SK-N-SH treated with all-trans-retinoic acid at 6 μM for 48 hours (cell line): ENCODE results near the gene MVB12B.

Experiments
- ATAC-seq: fragments of 200-7000 bp; cut with Tn5 transposase; 3 replicates; pipeline ENCODE4 v1.9.1; 2020; ENCODE audit warnings: mild to moderate bottlenecking, moderate library complexity
- BACH2 ChIP-seq: fragments of 250-450 bp; sonication (Bioruptor Pico); IDR thresholded peaks from 2 replicates; pipeline ENCODE4 v1.9.0; 2021; ENCODE audit warnings: mild to moderate bottlenecking, borderline replicate concordance
- CSDC2 ChIP-seq: fragments of 250-450 bp; sonication (Bioruptor Pico); IDR thresholded peaks from 2 replicates; pipeline ENCODE4 v1.5.0; 2020; ENCODE audit warnings: mild to moderate bottlenecking, moderate library complexity
- GLIS3 ChIP-seq: fragments of 250-450 bp; sonication (Bioruptor Pico); IDR thresholded peaks from 2 replicates; pipeline ENCODE4 v1.5.0; 2020; ENCODE audit warnings: mild to moderate bottlenecking, moderate library complexity
- ISL1 ChIP-seq: fragments of 250-450 bp; sonication (Bioruptor Pico); IDR thresholded peaks from 2 replicates; pipeline ENCODE4 v2.1.2; 2022; ENCODE audit warnings: mild to moderate bottlenecking, moderate library complexity
- PPARA ChIP-seq: fragments of 250-450 bp; sonication (Bioruptor Pico); IDR thresholded peaks from 2 replicates; pipeline ENCODE4 v1.5.0; 2020; ENCODE audit warnings: mild to moderate bottlenecking, borderline replicate concordance
- RARB ChIP-seq: fragments of 250-450 bp; sonication (Bioruptor Pico); IDR thresholded peaks from 2 replicates; pipeline ENCODE4 v1.8.0; 2021; ENCODE audit warnings: mild to moderate bottlenecking, moderate library complexity
- SNAI2 ChIP-seq: fragments of 250-450 bp; sonication (Bioruptor Pico); IDR thresholded peaks from 2 replicates; pipeline ENCODE4 v1.5.0; 2020; ENCODE audit warnings: mild to moderate bottlenecking, moderate library complexity
- TCF4 ChIP-seq: fragments of 250-450 bp; sonication (Bioruptor Pico); IDR thresholded peaks from 2 replicates; pipeline ENCODE4 v1.8.0; 2021; ENCODE audit warnings: mild to moderate bottlenecking, moderate library complexity, borderline replicate concordance
- TOX ChIP-seq: fragments of 250-450 bp; sonication (Bioruptor Pico); IDR thresholded peaks from 2 replicates; pipeline ENCODE4 v1.8.0; 2021; ENCODE audit warnings: mild to moderate bottlenecking, moderate library complexity, borderline replicate concordance
- ZC3H10 ChIP-seq: fragments of 250-450 bp; sonication (Bioruptor Pico); IDR thresholded peaks from 2 replicates; pipeline ENCODE4 v1.5.1; 2021; ENCODE audit warnings: mild to moderate bottlenecking, moderate library complexity
- ZFP3 ChIP-seq: fragments of 250-450 bp; sonication (Bioruptor Pico); IDR thresholded peaks from 2 replicates; pipeline ENCODE4 v1.5.0; 2020; ENCODE audit warnings: mild to moderate bottlenecking, moderate library complexity
- ZFP30 ChIP-seq: fragments of 450-650 bp; formaldehyde crosslinking; IDR thresholded peaks from 2 replicates; pipeline ENCODE4 v1.5.0; 2022; ENCODE audit warnings: mild to moderate bottlenecking, moderate library complexity
- ZNF565 ChIP-seq: fragments of 450-650 bp; formaldehyde crosslinking; conservative IDR thresholded peaks from 2 replicates; pipeline ENCODE4 v1.5.0; 2020; ENCODE audit warnings: low read depth, mild to moderate bottlenecking, moderate library complexity
- ZNF70 ChIP-seq: fragments of 450-650 bp; formaldehyde crosslinking; IDR thresholded peaks from 2 replicates; pipeline ENCODE4 v1.5.0; 2020; ENCODE audit warnings: mild to moderate bottlenecking, moderate library complexity
- TF ChIP-seq, protein P1 (sequence below): fragments of 250-450 bp; sonication (Bioruptor Pico); IDR thresholded peaks from 2 replicates; pipeline ENCODE4 v1.8.0; 2021; ENCODE audit warnings: low read depth, mild to moderate bottlenecking, moderate library complexity, borderline replicate concordance
- TF ChIP-seq, protein P2 (sequence below): fragments of 250-450 bp; sonication (Bioruptor Pico); IDR thresholded peaks from 2 replicates; pipeline ENCODE4 v1.5.1; 2021; ENCODE audit warnings: mild to moderate bottlenecking, moderate library complexity
- TF ChIP-seq, protein P3 (sequence below): fragments of 250-450 bp; sonication (Bioruptor Pico); IDR thresholded peaks from 2 replicates; pipeline ENCODE4 v1.5.1; 2020; ENCODE audit warnings: low read depth, mild to moderate bottlenecking, moderate library complexity
- TF ChIP-seq, protein P4 (sequence below): fragments of 250-450 bp; sonication (Bioruptor Pico); IDR thresholded peaks from 2 replicates; pipeline ENCODE4 v1.8.0; 2020; ENCODE audit warnings: mild to moderate bottlenecking, moderate library complexity, borderline replicate concordance
- TF ChIP-seq, protein P5 (sequence below): fragments of 250-450 bp; sonication (Bioruptor Pico); IDR thresholded peaks from 2 replicates; pipeline ENCODE4 v1.5.0; 2020; ENCODE audit warnings: mild to moderate bottlenecking, moderate library complexity

MVB12B gene

DNA sequence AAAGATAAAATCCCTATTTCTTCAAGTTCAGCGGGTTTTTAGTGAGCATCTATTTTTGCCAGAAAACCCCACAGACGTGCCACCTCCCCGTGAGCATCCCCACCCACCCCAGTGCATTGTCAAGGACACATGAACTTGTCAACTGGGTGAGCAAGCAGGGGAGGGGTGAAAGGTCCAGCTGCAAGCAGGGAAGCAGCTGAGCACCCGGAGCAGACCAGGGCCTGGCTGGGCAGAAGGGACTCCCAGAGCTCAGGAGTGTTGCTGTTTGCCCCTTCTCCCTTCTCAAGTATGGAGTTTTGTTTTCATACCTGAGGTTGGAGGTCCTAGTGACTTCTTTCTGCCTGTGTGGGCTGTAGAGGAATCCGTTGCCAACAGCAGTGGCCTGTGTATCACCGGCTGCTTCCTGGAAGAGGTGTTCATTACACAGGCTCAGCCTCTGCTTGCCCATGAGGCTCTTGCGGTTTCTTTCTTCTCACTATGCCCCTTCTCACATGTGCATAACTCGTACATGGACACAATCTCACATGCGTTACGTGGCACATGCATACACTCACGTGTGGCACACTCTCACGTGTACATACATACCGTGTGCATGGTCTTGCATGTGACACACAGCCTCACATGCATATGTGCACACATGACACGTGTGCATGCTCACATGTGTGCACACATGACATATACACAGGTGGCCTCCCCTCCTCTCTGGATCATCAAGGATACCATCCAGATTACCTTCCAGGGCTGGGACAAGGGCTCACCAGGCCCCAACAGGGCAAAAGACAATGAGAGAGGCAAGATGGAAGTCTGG is 126.7 kb downstream of the MVB12B start:
- TF ChIP-seq ZC3H10 (CRISPR knock-in tag) (no peak), BACH2 (CRISPR knock-in tag) (no peak), TOX (CRISPR knock-in tag) (no peak), TCF4 (CRISPR knock-in tag) (no peak), SNAI2 (CRISPR knock-in tag) (no peak), ZNF70 (CRISPR knock-in tag) (no peak), ZFP3 (CRISPR knock-in tag) (no peak), ZFP30 (no peak), RARB (no peak)
- TF ChIP-seq, protein P1, sequence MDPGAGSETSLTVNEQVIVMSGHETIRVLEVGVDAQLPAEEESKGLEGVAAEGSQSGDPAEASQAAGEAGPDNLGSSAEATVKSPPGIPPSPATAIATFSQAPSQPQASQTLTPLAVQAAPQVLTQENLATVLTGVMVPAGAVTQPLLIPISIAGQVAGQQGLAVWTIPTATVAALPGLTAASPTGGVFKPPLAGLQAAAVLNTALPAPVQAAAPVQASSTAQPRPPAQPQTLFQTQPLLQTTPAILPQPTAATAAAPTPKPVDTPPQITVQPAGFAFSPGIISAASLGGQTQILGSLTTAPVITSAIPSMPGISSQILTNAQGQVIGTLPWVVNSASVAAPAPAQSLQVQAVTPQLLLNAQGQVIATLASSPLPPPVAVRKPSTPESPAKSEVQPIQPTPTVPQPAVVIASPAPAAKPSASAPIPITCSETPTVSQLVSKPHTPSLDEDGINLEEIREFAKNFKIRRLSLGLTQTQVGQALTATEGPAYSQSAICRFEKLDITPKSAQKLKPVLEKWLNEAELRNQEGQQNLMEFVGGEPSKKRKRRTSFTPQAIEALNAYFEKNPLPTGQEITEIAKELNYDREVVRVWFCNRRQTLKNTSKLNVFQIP (CRISPR knock-in tag), result no peak
- TF ChIP-seq, protein P2, sequence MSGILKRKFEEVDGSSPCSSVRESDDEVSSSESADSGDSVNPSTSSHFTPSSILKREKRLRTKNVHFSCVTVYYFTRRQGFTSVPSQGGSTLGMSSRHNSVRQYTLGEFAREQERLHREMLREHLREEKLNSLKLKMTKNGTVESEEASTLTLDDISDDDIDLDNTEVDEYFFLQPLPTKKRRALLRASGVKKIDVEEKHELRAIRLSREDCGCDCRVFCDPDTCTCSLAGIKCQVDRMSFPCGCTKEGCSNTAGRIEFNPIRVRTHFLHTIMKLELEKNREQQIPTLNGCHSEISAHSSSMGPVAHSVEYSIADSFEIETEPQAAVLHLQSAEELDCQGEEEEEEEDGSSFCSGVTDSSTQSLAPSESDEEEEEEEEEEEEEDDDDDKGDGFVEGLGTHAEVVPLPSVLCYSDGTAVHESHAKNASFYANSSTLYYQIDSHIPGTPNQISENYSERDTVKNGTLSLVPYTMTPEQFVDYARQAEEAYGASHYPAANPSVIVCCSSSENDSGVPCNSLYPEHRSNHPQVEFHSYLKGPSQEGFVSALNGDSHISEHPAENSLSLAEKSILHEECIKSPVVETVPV (CRISPR knock-in tag), result no peak
- TF ChIP-seq, protein P3, sequence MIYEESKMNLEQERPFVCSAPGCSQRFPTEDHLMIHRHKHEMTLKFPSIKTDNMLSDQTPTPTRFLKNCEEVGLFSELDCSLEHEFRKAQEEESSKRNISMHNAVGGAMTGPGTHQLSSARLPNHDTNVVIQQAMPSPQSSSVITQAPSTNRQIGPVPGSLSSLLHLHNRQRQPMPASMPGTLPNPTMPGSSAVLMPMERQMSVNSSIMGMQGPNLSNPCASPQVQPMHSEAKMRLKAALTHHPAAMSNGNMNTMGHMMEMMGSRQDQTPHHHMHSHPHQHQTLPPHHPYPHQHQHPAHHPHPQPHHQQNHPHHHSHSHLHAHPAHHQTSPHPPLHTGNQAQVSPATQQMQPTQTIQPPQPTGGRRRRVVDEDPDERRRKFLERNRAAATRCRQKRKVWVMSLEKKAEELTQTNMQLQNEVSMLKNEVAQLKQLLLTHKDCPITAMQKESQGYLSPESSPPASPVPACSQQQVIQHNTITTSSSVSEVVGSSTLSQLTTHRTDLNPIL (CRISPR knock-in tag), result no peak
- TF ChIP-seq, protein P4, sequence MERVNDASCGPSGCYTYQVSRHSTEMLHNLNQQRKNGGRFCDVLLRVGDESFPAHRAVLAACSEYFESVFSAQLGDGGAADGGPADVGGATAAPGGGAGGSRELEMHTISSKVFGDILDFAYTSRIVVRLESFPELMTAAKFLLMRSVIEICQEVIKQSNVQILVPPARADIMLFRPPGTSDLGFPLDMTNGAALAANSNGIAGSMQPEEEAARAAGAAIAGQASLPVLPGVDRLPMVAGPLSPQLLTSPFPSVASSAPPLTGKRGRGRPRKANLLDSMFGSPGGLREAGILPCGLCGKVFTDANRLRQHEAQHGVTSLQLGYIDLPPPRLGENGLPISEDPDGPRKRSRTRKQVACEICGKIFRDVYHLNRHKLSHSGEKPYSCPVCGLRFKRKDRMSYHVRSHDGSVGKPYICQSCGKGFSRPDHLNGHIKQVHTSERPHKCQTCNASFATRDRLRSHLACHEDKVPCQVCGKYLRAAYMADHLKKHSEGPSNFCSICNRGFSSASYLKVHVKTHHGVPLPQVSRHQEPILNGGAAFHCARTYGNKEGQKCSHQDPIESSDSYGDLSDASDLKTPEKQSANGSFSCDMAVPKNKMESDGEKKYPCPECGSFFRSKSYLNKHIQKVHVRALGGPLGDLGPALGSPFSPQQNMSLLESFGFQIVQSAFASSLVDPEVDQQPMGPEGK (CRISPR knock-in tag), result no peak
- no peak for ATAC-seq

DNA sequence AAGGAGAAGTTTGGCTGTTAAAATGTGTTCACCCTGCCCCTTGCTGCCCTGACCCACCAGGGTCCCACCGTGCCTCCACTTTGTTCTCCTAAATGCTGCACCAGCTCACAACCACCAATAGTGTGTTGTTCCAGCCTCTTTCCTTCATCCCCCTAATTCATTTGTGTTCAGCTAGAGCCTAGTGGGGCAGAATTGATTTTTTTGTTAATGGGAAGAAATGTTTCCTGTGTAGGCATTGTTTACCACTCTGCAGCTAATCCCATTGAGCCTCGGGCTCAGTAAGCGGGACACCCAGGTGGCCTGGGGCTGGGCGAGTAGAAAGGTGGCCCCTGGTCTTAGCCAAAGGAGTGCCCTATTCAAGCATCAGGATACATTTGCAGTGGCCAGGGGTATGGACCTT is 127.6 kb downstream of the MVB12B start:
- TF ChIP-seq TCF4 (CRISPR knock-in tag) (no peak), ZC3H10 (CRISPR knock-in tag) (no peak), RARB (no peak), BACH2 (CRISPR knock-in tag) (no peak), CSDC2 (no peak), ZNF70 (CRISPR knock-in tag) (no peak), GLIS3 (CRISPR knock-in tag) (no peak), SNAI2 (CRISPR knock-in tag) (no peak), ISL1 (CRISPR knock-in tag) (no peak), ZNF565 (CRISPR knock-in tag) (no peak), TOX (CRISPR knock-in tag) (no peak), ZFP30 (no peak), PPARA (CRISPR knock-in tag) (no peak)
- TF ChIP-seq, protein P5, sequence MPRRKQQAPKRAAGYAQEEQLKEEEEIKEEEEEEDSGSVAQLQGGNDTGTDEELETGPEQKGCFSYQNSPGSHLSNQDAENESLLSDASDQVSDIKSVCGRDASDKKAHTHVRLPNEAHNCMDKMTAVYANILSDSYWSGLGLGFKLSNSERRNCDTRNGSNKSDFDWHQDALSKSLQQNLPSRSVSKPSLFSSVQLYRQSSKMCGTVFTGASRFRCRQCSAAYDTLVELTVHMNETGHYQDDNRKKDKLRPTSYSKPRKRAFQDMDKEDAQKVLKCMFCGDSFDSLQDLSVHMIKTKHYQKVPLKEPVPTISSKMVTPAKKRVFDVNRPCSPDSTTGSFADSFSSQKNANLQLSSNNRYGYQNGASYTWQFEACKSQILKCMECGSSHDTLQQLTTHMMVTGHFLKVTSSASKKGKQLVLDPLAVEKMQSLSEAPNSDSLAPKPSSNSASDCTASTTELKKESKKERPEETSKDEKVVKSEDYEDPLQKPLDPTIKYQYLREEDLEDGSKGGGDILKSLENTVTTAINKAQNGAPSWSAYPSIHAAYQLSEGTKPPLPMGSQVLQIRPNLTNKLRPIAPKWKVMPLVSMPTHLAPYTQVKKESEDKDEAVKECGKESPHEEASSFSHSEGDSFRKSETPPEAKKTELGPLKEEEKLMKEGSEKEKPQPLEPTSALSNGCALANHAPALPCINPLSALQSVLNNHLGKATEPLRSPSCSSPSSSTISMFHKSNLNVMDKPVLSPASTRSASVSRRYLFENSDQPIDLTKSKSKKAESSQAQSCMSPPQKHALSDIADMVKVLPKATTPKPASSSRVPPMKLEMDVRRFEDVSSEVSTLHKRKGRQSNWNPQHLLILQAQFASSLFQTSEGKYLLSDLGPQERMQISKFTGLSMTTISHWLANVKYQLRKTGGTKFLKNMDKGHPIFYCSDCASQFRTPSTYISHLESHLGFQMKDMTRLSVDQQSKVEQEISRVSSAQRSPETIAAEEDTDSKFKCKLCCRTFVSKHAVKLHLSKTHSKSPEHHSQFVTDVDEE (CRISPR knock-in tag), result no peak
- TF ChIP-seq, protein P2 (CRISPR knock-in tag), result no peak
- TF ChIP-seq, protein P4 (CRISPR knock-in tag), result no peak
- TF ChIP-seq, protein P3 (CRISPR knock-in tag), result no peak

More for the DNA sequence above, 127.6 kb downstream of the MVB12B start:
- ATAC-seq, result no peak
